Measurements from ENCODE around the gene SH3YL1. TPM values are rescaled to one million over a fixed set of nuclear protein-coding genes. Genes with fewer than 3 reads are reported as not detected.

SH3YL1 gene
- polyA plus RNA-seq (ENCODE audit: low read depth in 6 of 6), result 10 to 100 TPM; 17.6 to 40.5 (median 21.0) TPM

GRCh38 chr2:263774-264492 is at the start of gene SH3YL1:
SH3YL1 (minus strand) TSS chr2:264032; CDS start chr2:263984, 48 bp downstream.
- peak within 1 kb of the TSS; percentile 92 to 98 (median 96) for H3K4me3 Mint-ChIP-seq
- peak; percentile 32 to 35 for ATAC-seq (ENCODE audit: low read depth in 2 of 2)
- H3K36me3 Mint-ChIP-seq, result peaks cover 0 to 5% of the 10 kb centered on the region in 2 donors
- no peaks in the 10 kb centered on the region for H3K27me3 Mint-ChIP-seq
- peaks cover 26 to 40% (median 26%) of the 10 kb centered on the region in 3 donors for H3K4me1 Mint-ChIP-seq
- peak; percentile 57 for DNase-seq
- peak within 1 kb of the TSS; percentile 91 to 99 (median 96) for H3K27ac Mint-ChIP-seq
- H3K9me3 Mint-ChIP-seq, result no peaks in the 10 kb centered on the region

- H3K9me3 Mint-ChIP-seq, result no peaks in the 10 kb centered on the region
- H3K4me1 Mint-ChIP-seq, result peaks cover 0 to 5% (median 0%) of the 10 kb centered on the region in 3 donors
- DNase-seq, result no peak
- ATAC-seq (ENCODE audit: low read depth in 2 of 2), result no peak
- H3K36me3 Mint-ChIP-seq, result no peaks in the 10 kb centered on the region
- H3K27me3 Mint-ChIP-seq, result peaks cover 0 to 6% (median 4%) of the 10 kb centered on the region in 3 donors
- peak overlapping the region in 1 of 6 donors; percentile 39 for H3K27ac Mint-ChIP-seq
- no peak overlapping the region for H3K4me3 Mint-ChIP-seq
Measured at GRCh38 chr2:310994-311393, 47.2 kb upstream of the SH3YL1 start.

- H3K36me3 Mint-ChIP-seq, result no peaks in the 10 kb centered on the region
- ATAC-seq (ENCODE audit: low read depth in 2 of 2) (no peak), DNase-seq (no peak)
- no peak overlapping the region for H3K27ac Mint-ChIP-seq
- no peaks in the 10 kb centered on the region for H3K9me3 Mint-ChIP-seq
- H3K4me3 Mint-ChIP-seq, result no peak overlapping the region
- H3K27me3 Mint-ChIP-seq, result peaks cover 0 to 4% (median 0%) of the 10 kb centered on the region in 3 donors
- H3K4me1 Mint-ChIP-seq, result peaks cover 0 to 4% (median 0%) of the 10 kb centered on the region in 3 donors
Measured at GRCh38 chr2:309954-310510, 46.2 kb upstream of the SH3YL1 start.

- Mint-ChIP-seq H3K36me3 (no peaks in the 10 kb centered on the region), H3K27ac (peak overlapping the region in 3 of 6 donors; percentile 15 to 26 (median 25)), H3K9me3 (no peaks in the 10 kb centered on the region), H3K27me3 (peaks cover 0 to 4% (median 0%) of the 10 kb centered on the region in 3 donors), H3K4me1 (peaks cover 0 to 4% (median 0%) of the 10 kb centered on the region in 3 donors), H3K4me3 (no peak overlapping the region)
- ATAC-seq (ENCODE audit: low read depth in 2 of 2) (no peak), DNase-seq (no peak)
Measured at GRCh38 chr2:309148-309953, 45.5 kb upstream of the SH3YL1 start.

GRCh38 chr2:305366-305765 is 41.5 kb upstream of the SH3YL1 start:
- Mint-ChIP-seq H3K4me1 (peaks cover 0 to 4% (median 0%) of the 10 kb centered on the region in 3 donors), H3K4me3 (no peak overlapping the region), H3K36me3 (peaks cover 0 to 13% of the 10 kb centered on the region in 2 donors), H3K9me3 (peaks cover 0 to 22% (median 6%) of the 10 kb centered on the region in 7 donors), H3K27ac (no peak overlapping the region), H3K27me3 (peaks cover 0 to 10% (median 0%) of the 10 kb centered on the region in 3 donors)
- DNase-seq, result no peak
- ATAC-seq (ENCODE audit: low read depth in 2 of 2), result no peak

GRCh38 chr2:296354-296753 is 32.5 kb upstream of the SH3YL1 start:
- ATAC-seq (ENCODE audit: low read depth in 2 of 2), result no peak
- no peak overlapping the region for H3K4me3 Mint-ChIP-seq
- H3K36me3 Mint-ChIP-seq, result peaks cover 0 to 2% of the 10 kb centered on the region in 2 donors
- peaks cover 30 to 37% (median 33%) of the 10 kb centered on the region in 3 donors for H3K27me3 Mint-ChIP-seq
- DNase-seq, result no peak
- no peak overlapping the region for H3K27ac Mint-ChIP-seq
- H3K4me1 Mint-ChIP-seq, result no peaks in the 10 kb centered on the region
- H3K9me3 Mint-ChIP-seq, result peaks cover 1 to 24% (median 9%) of the 10 kb centered on the region in 7 donors

GRCh38 chr2:295090-295489 is 31.3 kb upstream of the SH3YL1 start:
- DNase-seq, result no peak
- peaks cover 33 to 46% (median 34%) of the 10 kb centered on the region in 3 donors for H3K27me3 Mint-ChIP-seq
- no peaks in the 10 kb centered on the region for H3K36me3 Mint-ChIP-seq
- H3K9me3 Mint-ChIP-seq, result peaks cover 0 to 15% (median 6%) of the 10 kb centered on the region in 7 donors
- no peak overlapping the region for H3K27ac Mint-ChIP-seq
- peaks cover 0 to 2% (median 2%) of the 10 kb centered on the region in 3 donors for H3K4me1 Mint-ChIP-seq
- H3K4me3 Mint-ChIP-seq, result no peak overlapping the region
- ATAC-seq (ENCODE audit: low read depth in 2 of 2), result no peak

GRCh38 chr2:290090-290722 is 26.4 kb upstream of the SH3YL1 start:
- peaks cover 0 to 2% (median 0%) of the 10 kb centered on the region in 7 donors for H3K9me3 Mint-ChIP-seq
- peaks cover 7 to 12% (median 9%) of the 10 kb centered on the region in 3 donors for H3K4me1 Mint-ChIP-seq
- ATAC-seq (ENCODE audit: low read depth in 2 of 2) (peak; percentile 39 to 48), DNase-seq (peak; percentile 15)
- H3K27me3 Mint-ChIP-seq, result peaks cover 28 to 46% (median 30%) of the 10 kb centered on the region in 3 donors
- no peaks in the 10 kb centered on the region for H3K36me3 Mint-ChIP-seq
- peak overlapping the region; percentile 47 to 85 (median 78) for H3K4me3 Mint-ChIP-seq
- no peak overlapping the region for H3K27ac Mint-ChIP-seq

GRCh38 chr2:289362-290089 is 25.7 kb upstream of the SH3YL1 start:
- ATAC-seq (ENCODE audit: low read depth in 2 of 2), result peak in 1 of 2 donors; percentile 31
- H3K27me3 Mint-ChIP-seq, result peaks cover 21 to 41% (median 33%) of the 10 kb centered on the region in 3 donors
- H3K27ac Mint-ChIP-seq, result no peak overlapping the region
- peak; percentile 6 for DNase-seq
- H3K36me3 Mint-ChIP-seq, result no peaks in the 10 kb centered on the region
- peaks cover 0 to 2% (median 0%) of the 10 kb centered on the region in 7 donors for H3K9me3 Mint-ChIP-seq
- H3K4me1 Mint-ChIP-seq, result peaks cover 7 to 12% (median 9%) of the 10 kb centered on the region in 3 donors
- H3K4me3 Mint-ChIP-seq, result peak overlapping the region; percentile 47 to 85 (median 78)

GRCh38 chr2:288758-289361 is 25.0 kb upstream of the SH3YL1 start:
- H3K4me3 Mint-ChIP-seq, result peak overlapping the region in 6 of 8 donors; percentile 26 to 77 (median 54)
- H3K27me3 Mint-ChIP-seq, result peaks cover 19 to 38% (median 33%) of the 10 kb centered on the region in 3 donors
- H3K9me3 Mint-ChIP-seq, result no peaks in the 10 kb centered on the region
- peak; percentile 9 for DNase-seq
- H3K27ac Mint-ChIP-seq, result no peak overlapping the region
- peaks cover 7 to 12% (median 9%) of the 10 kb centered on the region in 3 donors for H3K4me1 Mint-ChIP-seq
- no peaks in the 10 kb centered on the region for H3K36me3 Mint-ChIP-seq
- ATAC-seq (ENCODE audit: low read depth in 2 of 2), result no peak

- H3K4me3 Mint-ChIP-seq, result peak within 1 kb of the TSS; percentile 26 to 82 (median 70)
- DNase-seq (peak; percentile 16), ATAC-seq (ENCODE audit: low read depth in 2 of 2) (peak; percentile 27 to 43)
- no peaks in the 10 kb centered on the region for H3K9me3 Mint-ChIP-seq
- no peak within 1 kb of the TSS for H3K27ac Mint-ChIP-seq
- H3K36me3 Mint-ChIP-seq, result no peaks in the 10 kb centered on the region
- peaks cover 19 to 38% (median 30%) of the 10 kb centered on the region in 3 donors for H3K27me3 Mint-ChIP-seq
- H3K4me1 Mint-ChIP-seq, result peaks cover 7 to 12% (median 9%) of the 10 kb centered on the region in 3 donors
Measured at GRCh38 chr2:287911-288757, 24.3 kb upstream of the SH3YL1 start, which contains the start of gene ALKAL2. ALKAL2 (minus strand) TSS chr2:288091; CDS start chr2:287835, 256 bp downstream.

All from naive B cell (primary cell).